ENCODE results near the gene SMIM45.
"Not testable (repeated sequence)": the region's sequence is repeated elsewhere in the genome, so short reads cannot be mapped to it uniquely, and the experiment has no call there.

The SMIM45 gene

GRCh38 chr22:41947424-41948080 lies 4.4 kb upstream of the SMIM45 start:
- DNase-seq (ENCODE audit: low read depth): peak; percentile 45
- peak overlapping the region; percentile 80 for H3K4me3 ChIP-seq (ENCODE audit: low read depth, low read length)
- no peak for TF ChIP-seq CTCF (IDR thresholded peaks at IDR 0.05; ENCODE audit: insufficient read depth, low read depth, low read length, missing control alignments)

DNA sequence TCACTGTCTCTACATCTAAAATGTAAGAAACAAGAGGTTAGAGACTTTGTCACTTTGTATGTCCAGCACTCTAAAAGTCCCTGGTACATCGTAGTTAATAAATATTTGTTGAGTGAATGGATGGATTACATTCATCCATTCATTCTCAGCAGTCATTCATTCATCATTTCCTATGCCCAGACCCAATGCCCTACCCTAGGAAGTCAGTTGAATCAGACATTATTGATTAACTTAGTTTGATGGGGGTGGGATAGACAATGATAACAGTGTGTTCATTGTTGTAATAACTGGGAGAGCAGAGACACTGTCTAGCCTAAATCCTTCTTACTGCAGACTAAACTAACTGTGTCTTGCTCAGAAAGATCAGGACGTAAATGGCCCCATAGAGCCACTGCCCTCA lies 3.8 kb upstream of the SMIM45 start:
- no peak for TF ChIP-seq CTCF (IDR thresholded peaks at IDR 0.05; ENCODE audit: insufficient read depth, low read depth, low read length, missing control alignments)
- no peak for DNase-seq (ENCODE audit: low read depth)
- H3K4me3 ChIP-seq (ENCODE audit: low read depth, low read length): peak overlapping the region; percentile 80

GRCh38 chr22:41948928-41949296 lies 3.0 kb upstream of the SMIM45 start:
- H3K4me3 ChIP-seq (ENCODE audit: low read depth, low read length): peak overlapping the region; percentile 27
- DNase-seq (ENCODE audit: low read depth): not testable (repeated sequence)

DNA sequence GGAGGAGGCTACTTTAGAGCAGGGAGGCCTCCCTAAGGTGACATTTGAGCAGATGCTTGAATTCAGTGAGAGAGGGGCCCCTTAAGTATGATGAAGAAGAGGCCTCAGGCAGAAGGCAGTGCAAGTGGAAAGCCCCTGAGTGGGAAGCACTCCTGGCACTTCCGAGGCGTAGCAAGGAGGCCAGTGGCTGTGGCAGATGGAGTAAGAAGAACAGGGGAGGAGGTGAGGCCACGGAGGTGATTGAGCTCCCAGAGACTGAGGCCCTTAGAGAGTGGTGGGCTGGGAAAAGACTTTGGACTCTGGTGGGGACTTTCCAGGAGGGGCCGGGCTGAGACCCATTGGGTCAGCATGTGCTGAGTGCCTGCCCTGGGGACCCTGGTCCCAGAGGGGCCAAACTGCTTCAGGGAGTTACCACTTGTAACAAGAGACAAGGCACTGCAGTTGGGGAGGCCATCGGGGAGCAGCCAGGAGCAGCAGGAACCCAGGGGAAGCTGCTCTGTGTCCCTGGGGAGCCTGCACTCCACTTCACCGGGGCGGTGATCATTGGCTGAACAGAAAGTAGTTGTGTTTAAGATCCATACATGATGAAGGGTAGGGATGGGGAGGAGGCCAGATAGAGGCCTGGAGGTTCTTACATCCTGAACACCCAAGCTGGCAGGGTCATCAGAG lies 2.5 kb upstream of the SMIM45 start:
- peak overlapping the region; percentile 27 for H3K4me3 ChIP-seq (ENCODE audit: low read depth, low read length)
- no peak for TF ChIP-seq CTCF (IDR thresholded peaks at IDR 0.05; ENCODE audit: insufficient read depth, low read depth, low read length, missing control alignments)
- DNase-seq (ENCODE audit: low read depth): peak; percentile 75

DNA sequence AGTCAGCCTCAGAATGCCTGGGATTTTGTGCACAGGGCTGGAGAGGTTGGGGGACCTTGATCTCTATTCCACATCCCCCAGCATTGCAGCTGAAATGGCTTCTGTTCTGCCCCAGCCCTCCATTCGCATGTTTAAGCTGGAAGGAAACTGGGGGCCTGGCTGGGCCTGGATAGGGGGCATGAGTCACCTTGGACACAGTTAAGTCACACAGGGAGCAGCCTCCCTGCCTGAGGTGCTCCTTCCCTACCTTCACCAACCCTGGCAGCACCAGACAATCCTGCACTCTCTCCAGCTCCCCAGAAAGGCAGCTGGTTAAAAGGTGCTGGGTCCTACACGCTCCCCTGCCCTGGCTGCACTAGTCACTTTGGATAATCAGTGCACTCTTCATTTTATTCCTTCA lies 763 bp downstream of the SMIM45 start:
- no peak for DNase-seq (ENCODE audit: low read depth)
- H3K4me3 ChIP-seq (ENCODE audit: low read depth, low read length): no peak overlapping the region
- no peak for TF ChIP-seq CTCF (IDR thresholded peaks at IDR 0.05; ENCODE audit: insufficient read depth, low read depth, low read length, missing control alignments)

DNA sequence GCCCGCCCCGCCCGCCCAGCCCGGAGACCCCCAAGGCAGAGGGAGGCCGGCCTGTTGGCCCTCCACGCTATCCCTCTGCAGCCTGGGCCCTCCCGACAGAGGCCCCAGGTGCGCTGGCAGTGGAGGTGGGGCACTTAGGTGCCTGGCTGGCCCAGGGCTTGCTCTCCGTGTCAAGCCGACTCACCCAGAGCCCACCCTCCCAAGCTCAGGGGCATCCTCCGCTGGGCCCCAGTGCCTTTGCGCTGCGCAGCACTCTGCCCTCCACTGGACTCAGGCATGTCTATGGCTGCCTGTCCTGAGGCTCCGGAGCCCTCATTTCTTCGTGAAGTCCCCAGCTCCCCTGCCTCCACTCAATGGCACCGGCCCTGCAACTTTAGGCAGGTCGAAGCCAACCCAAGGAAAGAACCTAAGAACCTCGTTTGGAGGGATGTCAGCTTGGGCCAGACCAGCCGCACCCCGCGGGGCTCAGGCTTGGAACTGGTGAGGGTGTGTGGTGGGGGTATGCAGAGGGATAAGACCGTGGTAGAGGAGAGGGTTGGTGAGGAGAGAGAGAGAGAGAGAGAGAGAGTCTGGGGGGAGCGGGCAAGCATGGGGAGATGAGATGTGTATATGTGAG lies 6.1 kb downstream of the SMIM45 start:
- TF ChIP-seq CTCF (IDR thresholded peaks at IDR 0.05; ENCODE audit: insufficient read depth, low read depth, low read length, missing control alignments): no peak
- H3K4me3 ChIP-seq (ENCODE audit: low read depth, low read length): no peak overlapping the region
- DNase-seq (ENCODE audit: low read depth): no peak

DNA sequence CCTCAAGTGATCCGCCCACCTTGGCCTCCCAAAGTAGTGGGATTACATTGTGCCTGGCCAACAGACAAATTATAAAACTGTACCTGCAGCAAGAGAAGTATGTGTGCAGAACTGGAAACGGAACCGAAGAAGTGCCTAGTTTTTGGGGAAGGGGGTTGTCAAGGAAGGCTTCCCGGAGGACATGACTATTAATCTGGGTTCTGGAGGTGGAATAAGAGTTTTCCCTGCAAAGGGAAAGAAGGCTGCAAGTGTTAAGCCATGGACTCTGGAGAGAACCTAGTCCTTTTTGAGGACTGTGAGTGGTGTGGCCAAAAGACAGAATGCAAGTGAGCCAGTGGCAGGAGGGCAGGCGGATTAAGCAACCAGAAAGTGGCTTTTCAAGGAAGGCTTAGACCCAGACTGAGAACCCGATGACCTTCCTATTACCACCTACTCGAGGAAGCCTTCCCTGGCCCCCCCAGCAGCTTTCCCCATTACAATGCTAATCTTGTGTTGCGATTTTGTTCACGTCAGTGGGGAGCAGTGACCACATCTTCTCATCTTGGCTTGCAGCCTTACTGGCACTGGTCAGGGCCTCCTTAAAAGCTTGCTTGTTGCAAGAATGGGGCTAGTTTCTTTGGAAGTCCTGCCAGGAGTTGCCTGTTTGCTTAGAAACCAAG lies 11.6 kb downstream of the SMIM45 start:
- TF ChIP-seq CTCF (IDR thresholded peaks at IDR 0.05; ENCODE audit: insufficient read depth, low read depth, low read length, missing control alignments): no peak
- DNase-seq (ENCODE audit: low read depth): no peak
- H3K4me3 ChIP-seq (ENCODE audit: low read depth, low read length): no peak overlapping the region
